H9 (cell line): ENCODE measurements around the gene WRAP53. TPM values are rescaled to one million over a fixed set of nuclear protein-coding genes. Genes with fewer than 3 reads are reported as not detected.

ENCODE experiments used
- DNase-seq: peaks from one replicate; pipeline ENCODE4 v3.0.0-alpha.2; 2017
- H2AFZ ChIP-seq: one replicate; pipeline ENCODE4 v1.6.1; 2013; ENCODE audit warnings: mild to moderate bottlenecking, low read length, control low read depth, moderate library complexity
- H2AK5ac ChIP-seq: 2 replicates; pipeline ENCODE4 v1.6.1; 2013; ENCODE audit warnings: low read length, control low read depth, mixed read lengths; ENCODE audit not compliant: insufficient read length
- H2BK120ac ChIP-seq: one replicate; pipeline ENCODE4 v1.6.1; 2013; ENCODE audit warnings: low read depth, mild to moderate bottlenecking, low read length, control low read depth, inconsistent platforms; ENCODE audit not compliant: poor library complexity, severe bottlenecking
- H2BK12ac ChIP-seq: 2 replicates; pipeline ENCODE4 v1.6.1; 2013; ENCODE audit warnings: low read length, control low read depth, mixed read lengths, low read depth; ENCODE audit not compliant: insufficient read length
- H2BK15ac ChIP-seq: 2 replicates; pipeline ENCODE4 v1.6.1; 2013; ENCODE audit warnings: low read depth, low read length, control low read depth
- H2BK20ac ChIP-seq: one replicate; pipeline ENCODE4 v1.6.1; 2013; ENCODE audit warnings: low read depth, mild to moderate bottlenecking, low read length, control low read depth, inconsistent platforms; ENCODE audit not compliant: poor library complexity, severe bottlenecking
- H2BK5ac ChIP-seq: 2 replicates; pipeline ENCODE4 v1.6.1; 2013; ENCODE audit warnings: low read length, control low read depth, mixed read lengths; ENCODE audit not compliant: insufficient read length
- H3K14ac ChIP-seq: 2 replicates; pipeline ENCODE4 v1.6.1; 2013; ENCODE audit warnings: low read length, control low read depth; ENCODE audit not compliant: insufficient read depth
- H3K18ac ChIP-seq: 2 replicates; pipeline ENCODE4 v1.6.1; 2013; ENCODE audit warnings: low read depth, mild to moderate bottlenecking, mixed read lengths, low read length, control low read depth; ENCODE audit not compliant: insufficient read length
- H3K23ac ChIP-seq: 2 replicates; pipeline ENCODE4 v1.6.1; 2013; ENCODE audit warnings: low read length, control low read depth, mixed read lengths, low read depth; ENCODE audit not compliant: insufficient read length
- H3K23me2 ChIP-seq: 2 replicates; pipeline ENCODE4 v1.6.1; 2013; ENCODE audit warnings: low read depth, mild to moderate bottlenecking, mixed read lengths, low read length, control low read depth; ENCODE audit not compliant: insufficient read length, poor library complexity, severe bottlenecking
- H3K27ac ChIP-seq: 2 replicates; pipeline ENCODE4 v1.5.1; 2013; ENCODE audit warnings: low read length, control low read depth, mixed read lengths, low read depth; ENCODE audit not compliant: insufficient read length
- H3K27me3 ChIP-seq: 2 replicates; pipeline ENCODE4 v1.6.1; 2013; ENCODE audit warnings: low read length, control low read depth, inconsistent platforms; ENCODE audit not compliant: insufficient read depth
- H3K4ac ChIP-seq: 2 replicates; pipeline ENCODE4 v1.6.1; 2013; ENCODE audit warnings: low read depth, mild to moderate bottlenecking, control low read depth, inconsistent platforms, low read length, moderate library complexity
- H3K4me1 ChIP-seq: 2 replicates; pipeline ENCODE4 v1.6.1; 2013; ENCODE audit warnings: low read length, control low read depth, inconsistent platforms; ENCODE audit not compliant: insufficient read depth
- H3K4me2 ChIP-seq: 2 replicates; pipeline ENCODE4 v1.6.1; 2013; ENCODE audit warnings: low read length, control low read depth, mixed read lengths; ENCODE audit not compliant: insufficient read length, insufficient read depth
- H3K56ac ChIP-seq: 2 replicates; pipeline ENCODE4 v1.6.1; 2013; ENCODE audit warnings: low read depth, mild to moderate bottlenecking, mixed read lengths, low read length, control low read depth; ENCODE audit not compliant: insufficient read length
- H3K79me1 ChIP-seq: 2 replicates; pipeline ENCODE4 v1.6.1; 2013; ENCODE audit warnings: low read depth, mild to moderate bottlenecking, moderate library complexity, low read length, control low read depth, inconsistent platforms; ENCODE audit not compliant: insufficient read depth, poor library complexity, severe bottlenecking
- H3K79me2 ChIP-seq: 2 replicates; pipeline ENCODE4 v1.6.1; 2013; ENCODE audit warnings: low read length, control low read depth, inconsistent platforms; ENCODE audit not compliant: insufficient read depth
- H3K9ac ChIP-seq: 2 replicates; pipeline ENCODE4 v1.6.1; 2013; ENCODE audit warnings: low read length, control low read depth, mixed read lengths; ENCODE audit not compliant: insufficient read length; ENCODE audit errors: extremely low read depth
- H3K9me3 ChIP-seq: one replicate; pipeline ENCODE4 v1.6.1; 2013; ENCODE audit warnings: low read depth, low read length, inconsistent platforms; ENCODE audit not compliant: control insufficient read depth
- H3T11ph ChIP-seq: one replicate; pipeline ENCODE4 v1.6.1; 2013; ENCODE audit warnings: mild to moderate bottlenecking, low read length, control low read depth, inconsistent platforms
- H4K20me1 ChIP-seq: one replicate; pipeline ENCODE4 v1.6.1; 2013; ENCODE audit not compliant: control insufficient read depth, insufficient read length, insufficient read depth
- H4K5ac ChIP-seq: 2 replicates; pipeline ENCODE4 v1.6.1; 2013; ENCODE audit warnings: low read depth, mild to moderate bottlenecking, mixed read lengths, low read length, control low read depth; ENCODE audit not compliant: insufficient read length
- H4K8ac ChIP-seq: replicated peaks from 2 replicates; pipeline ENCODE4 v1.6.1; 2013; ENCODE audit warnings: low read length, control low read depth, mixed read lengths, low read depth; ENCODE audit not compliant: insufficient read length
- H4K91ac ChIP-seq: 2 replicates; pipeline ENCODE4 v1.6.1; 2013; ENCODE audit warnings: low read depth, mild to moderate bottlenecking, moderate library complexity, mixed read lengths, low read length, control low read depth; ENCODE audit not compliant: insufficient read length
- H3K27ac Mint-ChIP-seq, 3 experiments: 2 replicates in 2 of 3; 3 replicates in 1 of 3; pipeline ENCODE4 v1.8.0; 2020 to 2021; ENCODE audit warnings: mixed read lengths in 3 of 3, mild to moderate bottlenecking in 1 of 3, moderate library complexity in 1 of 3
- H3K27me3 Mint-ChIP-seq: 2 replicates; pipeline ENCODE4 v1.8.0; 2021; ENCODE audit warnings: low read depth, mild to moderate bottlenecking, moderate library complexity, mixed read lengths
- H3K36me3 Mint-ChIP-seq, 3 experiments: 2 replicates in 2 of 3; 3 replicates in 1 of 3; pipeline ENCODE4 v1.8.0; 2020 to 2021; ENCODE audit warnings: low read depth in 3 of 3, mixed read lengths in 3 of 3; ENCODE audit not compliant: insufficient read depth in 1 of 3
- H3K4me1 Mint-ChIP-seq, 2 experiments: 2 replicates each; pipeline ENCODE4 v1.8.0; 2020; ENCODE audit warnings: mixed read lengths in 2 of 2
- H3K4me3 Mint-ChIP-seq, 2 experiments: 2 replicates in 1 of 2; 3 replicates in 1 of 2; pipeline ENCODE4 v1.8.0; 2020 to 2021; ENCODE audit warnings: mild to moderate bottlenecking in 2 of 2, mixed read lengths in 2 of 2, moderate library complexity in 1 of 2
- H3K9me3 Mint-ChIP-seq, 2 experiments: 2 replicates in 1 of 2; 3 replicates in 1 of 2; pipeline ENCODE4 v1.8.0; 2020; ENCODE audit warnings: mild to moderate bottlenecking in 2 of 2, mixed read lengths in 2 of 2, moderate library complexity in 1 of 2
- CTCF ChIP-seq: fragments of 200-600 bp; sonication (generic); conservative IDR thresholded peaks from 3 replicates; pipeline ENCODE4 v1.8.0; 2021; ENCODE audit warnings: antibody characterized with exemption, mild to moderate bottlenecking
- WGBS: extraction: QIAGEN DNeasy Blood & Tissue Kit; methylation state at CpG from one replicate; pipeline ENCODE4 v1.1.7; 2013; ENCODE audit warnings: missing lambda C conversion rate, low lambda C conversion rate, mixed read lengths; ENCODE audit not compliant: insufficient read length; ENCODE audit errors: extremely low coverage; 5-methylcytosine and 5-hydroxymethylcytosine counted together
- total RNA-seq: library from RNA; stranded (reverse); gene quantifications from 2 replicates; pipeline ENCODE4 v1.2.1, GENCODE V29; 2021

The WRAP53 gene
- total RNA-seq, 1 experiment from 2014 or later: 27.0 TPM

GRCh38 chr17:7647018-7647417 is 41.3 kb upstream of the WRAP53 start:
- no peaks in the 10 kb centered on the region for H3K79me2 ChIP-seq
- H3K4me3 Mint-ChIP-seq: no peak overlapping the region
- DNase-seq: no peak
- H3K9me3 ChIP-seq: no peaks in the 10 kb centered on the region
- H2AFZ ChIP-seq: no peak overlapping the region
- no peak overlapping the region for H3T11ph ChIP-seq
- no peak overlapping the region for H2AK5ac ChIP-seq
- H2BK15ac ChIP-seq: no peak overlapping the region
- H3K14ac ChIP-seq: no peak overlapping the region
- H3K23ac ChIP-seq: no peak overlapping the region
- no peak overlapping the region for H3K9ac ChIP-seq
- H3K79me1 ChIP-seq: no peaks in the 10 kb centered on the region
- no peaks in the 10 kb centered on the region; a peak in 1 of 7 replicates for H3K36me3 Mint-ChIP-seq
- peaks cover 44% of the 10 kb centered on the region for H3K27me3 Mint-ChIP-seq
- no peak overlapping the region for H3K27ac ChIP-seq
- H3K18ac ChIP-seq: no peak overlapping the region
- H2BK20ac ChIP-seq: no peak overlapping the region
- no peak overlapping the region for H3K27ac Mint-ChIP-seq
- peaks cover 14% of the 10 kb centered on the region for H3K23me2 ChIP-seq
- peaks cover 12 to 19% of the 10 kb centered on the region in 2 experiments for H3K4me1 Mint-ChIP-seq
- no peak overlapping the region for H4K5ac ChIP-seq
- H3K56ac ChIP-seq: no peak overlapping the region
- H4K20me1 ChIP-seq: no peaks in the 10 kb centered on the region
- WGBS: no CpG with 5 or more reads among the region's 4 CpGs
- no peaks in the 10 kb centered on the region for H3K4me1 ChIP-seq
- H4K91ac ChIP-seq: no peak overlapping the region
- H2BK120ac ChIP-seq: no peak overlapping the region
- no peak overlapping the region for H2BK12ac ChIP-seq
- no peak overlapping the region for H3K4me2 ChIP-seq
- no peak overlapping the region for H3K4ac ChIP-seq
- no peak overlapping the region for H4K8ac ChIP-seq
- H2BK5ac ChIP-seq: no peak overlapping the region
- no peak for TF ChIP-seq CTCF
- H3K9me3 Mint-ChIP-seq: peaks cover 0 to 3% of the 10 kb centered on the region in 2 experiments; a peak in 2 of 5 replicates
- peaks cover 5% of the 10 kb centered on the region for H3K27me3 ChIP-seq
